ENCODE data around the gene ID4. TPM values are rescaled to one million over a fixed set of nuclear protein-coding genes. Genes with fewer than 3 reads are reported as not detected.

Gene ID4
- total and polyA plus RNA-seq, 2 donors (not counting 1 experiment from before 2014, with no cell fraction given) = not detected

DNA sequence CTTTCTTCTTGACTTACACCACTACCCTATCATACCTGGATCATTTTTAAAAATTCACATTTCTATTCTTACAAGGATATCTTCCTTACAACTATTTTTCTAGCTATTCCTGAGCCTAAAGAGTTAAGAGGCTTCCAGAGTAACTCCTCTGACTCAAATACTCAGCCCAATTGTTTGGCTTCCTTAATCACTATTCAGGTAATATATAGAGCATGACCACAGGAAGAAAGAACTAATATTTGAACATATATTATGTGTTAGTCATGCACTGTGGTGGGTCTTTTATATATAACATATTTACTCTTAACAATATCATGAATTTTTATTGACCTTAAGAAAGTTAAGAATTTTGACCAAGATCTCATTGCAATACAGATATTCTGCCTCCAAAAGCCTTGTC lies 42.0 kb upstream of the ID4 start:
- ATAC-seq (ENCODE audit: low read depth) (no peak), DNase-seq (no peak)
- Histone ChIP-seq H3K9me3 (ENCODE audit: control extremely low read depth in 1 of 3, control insufficient read depth in 2 of 3, insufficient read depth in 1 of 3, low read length in 2 of 3) (no peaks in the 10 kb centered on the region), H3K27me3 (replicated peaks in 1 of 4; ENCODE audit: control extremely low read depth in 1 of 4, control insufficient read depth in 3 of 4, insufficient read depth in 4 of 4, low read length in 3 of 4) (no peaks in the 10 kb centered on the region), H3K4me1 (ENCODE audit: control insufficient read depth in 2 of 2, insufficient read depth in 2 of 2, low read length in 2 of 2) (no peaks in the 10 kb centered on the region), H2AFZ (ENCODE audit: insufficient read depth, low read depth, low read length, poor library complexity, severe bottlenecking) (no peak overlapping the region), H3K4me2 (replicated peaks; ENCODE audit: low read depth, low read length, poor library complexity, severe bottlenecking) (no peak overlapping the region), H3K27ac (ENCODE audit: low read length in 2 of 2) (no peak overlapping the region), H3K9ac (ENCODE audit: low read length) (no peak overlapping the region), H3K79me2 (ENCODE audit: control insufficient read depth, insufficient read depth, low read length) (no peaks in the 10 kb centered on the region), H4K20me1 (ENCODE audit: control insufficient read depth, insufficient read depth, low read length, poor library complexity, severe bottlenecking) (no peaks in the 10 kb centered on the region), H3K36me3 (replicated peaks in 1 of 2; ENCODE audit: control extremely low read depth in 1 of 2, control insufficient read depth in 1 of 2, extremely low read depth in 1 of 2, insufficient read depth in 2 of 2, low read length in 1 of 2) (no peaks in the 10 kb centered on the region), H3K4me3 (ENCODE audit: control extremely low read depth in 1 of 5, extremely low read depth in 1 of 5, insufficient read depth in 1 of 5, low read depth in 2 of 5, low read length in 4 of 5) (no peak overlapping the region)
- CTCF ChIA-PET = no interaction called here
- POLR2A ChIA-PET = no interaction called here
- peaks cover 4% of the 10 kb centered on the region for H3K9me3 Mint-ChIP-seq (ENCODE audit: insufficient read depth)
- no peaks in the 10 kb centered on the region for H3K4me1 Mint-ChIP-seq
- no peaks in the 10 kb centered on the region for H3K27me3 Mint-ChIP-seq
- H3K4me3 Mint-ChIP-seq = no peak overlapping the region
- intact Hi-C loops (cut with micrococcal nuclease) = no loop called here
- no peak overlapping the region for H3K27ac Mint-ChIP-seq
- TF ChIP-seq EZH2 (IDR thresholded peaks at IDR 0.05; ENCODE audit: borderline replicate concordance, insufficient read depth, low read depth, low read length, poor library complexity, severe bottlenecking) = no peak
- TF ChIP-seq, protein P1, sequence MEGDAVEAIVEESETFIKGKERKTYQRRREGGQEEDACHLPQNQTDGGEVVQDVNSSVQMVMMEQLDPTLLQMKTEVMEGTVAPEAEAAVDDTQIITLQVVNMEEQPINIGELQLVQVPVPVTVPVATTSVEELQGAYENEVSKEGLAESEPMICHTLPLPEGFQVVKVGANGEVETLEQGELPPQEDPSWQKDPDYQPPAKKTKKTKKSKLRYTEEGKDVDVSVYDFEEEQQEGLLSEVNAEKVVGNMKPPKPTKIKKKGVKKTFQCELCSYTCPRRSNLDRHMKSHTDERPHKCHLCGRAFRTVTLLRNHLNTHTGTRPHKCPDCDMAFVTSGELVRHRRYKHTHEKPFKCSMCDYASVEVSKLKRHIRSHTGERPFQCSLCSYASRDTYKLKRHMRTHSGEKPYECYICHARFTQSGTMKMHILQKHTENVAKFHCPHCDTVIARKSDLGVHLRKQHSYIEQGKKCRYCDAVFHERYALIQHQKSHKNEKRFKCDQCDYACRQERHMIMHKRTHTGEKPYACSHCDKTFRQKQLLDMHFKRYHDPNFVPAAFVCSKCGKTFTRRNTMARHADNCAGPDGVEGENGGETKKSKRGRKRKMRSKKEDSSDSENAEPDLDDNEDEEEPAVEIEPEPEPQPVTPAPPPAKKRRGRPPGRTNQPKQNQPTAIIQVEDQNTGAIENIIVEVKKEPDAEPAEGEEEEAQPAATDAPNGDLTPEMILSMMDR (IDR thresholded peaks at IDR 0.05) = no peak

DNA sequence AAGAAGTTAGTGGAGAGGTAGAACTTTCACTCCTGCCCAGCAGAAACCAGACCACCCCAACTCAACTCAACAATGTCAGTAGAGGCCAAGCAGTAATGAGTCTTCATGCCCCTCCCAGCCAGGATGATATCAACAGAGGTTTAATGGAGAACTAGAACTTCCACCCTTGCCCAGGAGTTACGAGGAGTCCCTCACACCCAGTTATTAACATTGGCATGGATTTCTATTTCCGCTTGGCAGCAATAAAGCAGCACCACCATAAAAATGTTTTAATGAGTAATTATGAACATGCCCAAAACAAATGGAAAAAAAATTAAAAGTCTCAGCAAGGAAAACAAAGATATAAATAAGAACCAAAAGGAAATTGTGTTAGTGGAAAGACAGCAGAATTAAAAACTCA lies 40.7 kb upstream of the ID4 start:
- H4K20me1 ChIP-seq (ENCODE audit: control insufficient read depth, insufficient read depth, low read length, poor library complexity, severe bottlenecking) = no peaks in the 10 kb centered on the region
- no peak overlapping the region for H3K4me3 Mint-ChIP-seq
- no peaks in the 10 kb centered on the region for H3K9me3 ChIP-seq (ENCODE audit: control extremely low read depth in 1 of 3, control insufficient read depth in 2 of 3, insufficient read depth in 1 of 3, low read length in 2 of 3)
- H3K4me1 Mint-ChIP-seq = no peaks in the 10 kb centered on the region
- no peaks in the 10 kb centered on the region for H3K4me1 ChIP-seq (ENCODE audit: control insufficient read depth in 2 of 2, insufficient read depth in 2 of 2, low read length in 2 of 2)
- no peaks in the 10 kb centered on the region for H3K36me3 ChIP-seq (replicated peaks in 1 of 2; ENCODE audit: control extremely low read depth in 1 of 2, control insufficient read depth in 1 of 2, extremely low read depth in 1 of 2, insufficient read depth in 2 of 2, low read length in 1 of 2)
- peaks cover under 1% of the 10 kb centered on the region for H3K27me3 Mint-ChIP-seq
- H3K4me2 ChIP-seq (replicated peaks; ENCODE audit: low read depth, low read length, poor library complexity, severe bottlenecking) = no peak overlapping the region
- no peak overlapping the region for H3K27ac ChIP-seq (ENCODE audit: low read length in 2 of 2)
- TF ChIP-seq EZH2 (IDR thresholded peaks at IDR 0.05; ENCODE audit: borderline replicate concordance, insufficient read depth, low read depth, low read length, poor library complexity, severe bottlenecking) = no peak
- TF ChIP-seq, protein P1 (IDR thresholded peaks at IDR 0.05) = no peak
- no CpG with 5 or more reads among the region's 2 CpGs for WGBS (ENCODE audit: insufficient coverage)
- POLR2A ChIA-PET = no interaction called here
- peaks cover 4% of the 10 kb centered on the region for H3K9me3 Mint-ChIP-seq (ENCODE audit: insufficient read depth)
- no peaks in the 10 kb centered on the region for H3K27me3 ChIP-seq (replicated peaks in 1 of 4; ENCODE audit: control extremely low read depth in 1 of 4, control insufficient read depth in 3 of 4, insufficient read depth in 4 of 4, low read length in 3 of 4)
- ATAC-seq (ENCODE audit: low read depth) (no peak), DNase-seq (no peak)
- H3K27ac Mint-ChIP-seq = no peak overlapping the region
- H2AFZ ChIP-seq (ENCODE audit: insufficient read depth, low read depth, low read length, poor library complexity, severe bottlenecking) = no peak overlapping the region
- intact Hi-C loops (cut with micrococcal nuclease) = no loop called here
- H3K79me2 ChIP-seq (ENCODE audit: control insufficient read depth, insufficient read depth, low read length) = no peaks in the 10 kb centered on the region
- H3K4me3 ChIP-seq (ENCODE audit: control extremely low read depth in 1 of 5, extremely low read depth in 1 of 5, insufficient read depth in 1 of 5, low read depth in 2 of 5, low read length in 4 of 5) = no peak overlapping the region
- CTCF ChIA-PET = no interaction called here
- no peak overlapping the region for H3K9ac ChIP-seq (ENCODE audit: low read length)

Data from B cell (primary cell).